PC-9 (cell line): ENCODE measurements around the gene KRT73. TPM values are rescaled to one million over a fixed set of nuclear protein-coding genes. Genes with fewer than 3 reads are reported as not detected.

Experiments
- Bru-seq: library from RNA; stranded (reverse); fragments of 400-500 nt; gene quantifications from one replicate; lab custom pipeline; 2021; lab: Mats Ljungman, UMichigan
- BruChase-seq, 2 experiments: library from RNA; stranded (reverse); fragments of 400-500 nt; gene quantifications; one replicate each; lab custom pipeline; 2021; lab: Mats Ljungman, UMichigan
- BruUV-seq: library from RNA; stranded (reverse); fragments of 400-500 nt; replicated peaks from 2 replicates; lab custom pipeline; 2021; lab: Mats Ljungman, UMichigan
- CTCF ChIA-PET: fragments of 300-600 bp; sonication (Branson Sonifier 250); formaldehyde crosslinking; loops from one replicate; lab custom pipeline; 2022; ENCODE audit warnings: antibody characterized with exemption; lab: Charles Lee
- POLR2A ChIA-PET: fragments of 300-600 bp; sonication (Branson Sonifier 250); formaldehyde crosslinking; loops from one replicate; lab custom pipeline; 2022; ENCODE audit warnings: antibody characterized with exemption; ENCODE audit not compliant: unreplicated experiment; lab: Charles Lee
- DNase-seq, 2 experiments: peaks; one replicate each; pipeline versions ENCODE4 v3.0.0 to v3.0.0-alpha.2; 2015 to 2022; ENCODE audit warnings: mixed read lengths in 1 of 2
- H2AFZ ChIP-seq: fragments of 200-600 bp; sonication (generic); 2 replicates; pipeline ENCODE4 v1.8.1; 2017; ENCODE audit warnings: antibody characterized with exemption
- H3F3A ChIP-seq: fragments of 200-600 bp; sonication (generic); 2 replicates; pipeline ENCODE4 v1.8.1; 2017; ENCODE audit warnings: antibody characterized with exemption, mild to moderate bottlenecking, low read depth; ENCODE audit not compliant: insufficient read depth
- H3K27ac ChIP-seq: fragments of 200-600 bp; sonication (generic); 2 replicates; pipeline ENCODE4 v1.6.1; 2016; ENCODE audit warnings: mixed run types
- H3K27me3 ChIP-seq: fragments of 200-600 bp; sonication (generic); 2 replicates; pipeline ENCODE4 v1.6.1; 2016; ENCODE audit warnings: low read depth, mixed run types; ENCODE audit not compliant: insufficient read depth
- H3K36me3 ChIP-seq: fragments of 200-600 bp; sonication (generic); 2 replicates; pipeline ENCODE4 v1.6.1; 2016; ENCODE audit warnings: low read depth, mixed run types
- H3K4me1 ChIP-seq: fragments of 200-600 bp; sonication (generic); replicated peaks from 2 replicates; pipeline ENCODE4 v1.6.1; 2016; ENCODE audit warnings: mixed run types; ENCODE audit not compliant: insufficient read depth
- H3K4me2 ChIP-seq: fragments of 200-600 bp; sonication (generic); 2 replicates; pipeline ENCODE4 v1.6.1; 2017; ENCODE audit warnings: mixed run types
- H3K4me3 ChIP-seq: fragments of 200-600 bp; sonication (generic); 2 replicates; pipeline ENCODE4 v1.6.1; 2016; ENCODE audit warnings: mixed run types
- H3K79me2 ChIP-seq: fragments of 200-600 bp; sonication (generic); 2 replicates; pipeline ENCODE4 v1.6.1; 2017; ENCODE audit warnings: low read depth, mixed run types
- H3K9me2 ChIP-seq: fragments of 200-600 bp; sonication (generic); 2 replicates; pipeline ENCODE4 v1.8.1; 2017; ENCODE audit warnings: mild to moderate bottlenecking; ENCODE audit not compliant: insufficient read depth
- H3K9me3 ChIP-seq: fragments of 200-600 bp; sonication (generic); 2 replicates; pipeline ENCODE4 v1.8.1; 2016; ENCODE audit warnings: low read depth; ENCODE audit not compliant: insufficient read depth
- H4K20me1 ChIP-seq: fragments of 200-600 bp; sonication (generic); 2 replicates; pipeline ENCODE4 v1.8.1; 2017; ENCODE audit not compliant: insufficient read depth
- EZH2 ChIP-seq: fragments of 200-600 bp; sonication (generic); IDR thresholded peaks from 2 replicates; pipeline ENCODE4 v1.8.0; 2017; ENCODE audit warnings: antibody characterized with exemption, low read depth
- intact Hi-C: fragments of 100-400 bp; cut with micrococcal nuclease; formaldehyde crosslinking; loops from one replicate; pipeline ENCODE4 v1.10.0; 2022; ENCODE audit not compliant: unreplicated experiment
- long read RNA-seq: library from polyadenylated mRNA; stranded (forward); transcript quantifications from one replicate; pipeline ENCODE4 v2.0.0, GENCODE V29; 2022
- total RNA-seq: library from RNA; stranded (reverse); gene quantifications from 2 replicates; pipeline ENCODE4 v1.2.3, GENCODE V29; 2021
- TF ChIP-seq, protein P1 (sequence below): fragments of 200-600 bp; sonication (generic); conservative IDR thresholded peaks from 2 replicates; pipeline ENCODE4 v1.6.1; 2017; ENCODE audit warnings: mixed run types, antibody characterized with exemption, mild to moderate bottlenecking, moderate library complexity

Gene KRT73
- not detected in 2 replicates for total RNA-seq
- Bru-seq, nascent RNA = not detected
- BruChase-seq, experiment 1, labeled RNA remaining after a 2-hour chase = not detected
- not detected for BruChase-seq, experiment 2, labeled RNA remaining after a 6-hour chase
- long read RNA-seq = 0 reads

DNA sequence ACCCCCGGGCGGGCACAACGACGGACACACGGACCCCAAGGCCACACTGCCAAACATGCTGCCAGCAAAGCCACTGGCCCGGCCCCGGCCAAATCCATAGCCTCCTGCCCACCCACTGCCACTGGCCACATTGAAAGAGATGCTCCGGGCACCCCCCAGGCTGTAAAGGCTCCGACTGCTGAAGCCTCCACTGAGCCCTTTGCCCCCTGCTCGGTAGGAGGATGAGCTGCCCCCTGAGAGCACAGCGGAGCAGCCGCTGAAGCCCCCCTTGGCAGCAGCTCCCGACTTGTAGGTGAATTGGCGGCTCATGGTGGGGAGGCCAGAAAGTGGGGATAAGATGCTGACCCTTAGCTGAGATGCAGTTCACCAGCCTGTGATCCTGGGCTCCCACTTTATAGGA is at the start of gene KRT73:
TSS of gene KRT73 (minus strand) at position 344 of the 400 bp plus-strand sequence. CDS start at position 309, 35 bp downstream.
- H3K4me2 ChIP-seq = no peak within 1 kb of the TSS
- no TSS peak for BruUV-seq
- intact Hi-C loops = no loop called here
- H3K4me3 ChIP-seq = no peak within 1 kb of the TSS
- H2AFZ ChIP-seq = no peak within 1 kb of the TSS
- H3K4me1 ChIP-seq = no peaks in the 10 kb centered on the region
- H3K27ac ChIP-seq = no peak within 1 kb of the TSS
- POLR2A ChIA-PET = no interaction called here
- H3F3A ChIP-seq = no peaks in the 10 kb centered on the region
- H3K79me2 ChIP-seq = no peaks in the 10 kb centered on the region
- H3K36me3 ChIP-seq = no peaks in the 10 kb centered on the region
- H3K9me3 ChIP-seq = no peaks in the 10 kb centered on the region
- DNase-seq = no peak
- H3K9me2 ChIP-seq = no peaks in the 10 kb centered on the region
- no peaks in the 10 kb centered on the region for H4K20me1 ChIP-seq
- H3K27me3 ChIP-seq = no peaks in the 10 kb centered on the region; the same call in 1 of the 2 replicates
- TF ChIP-seq, protein P1, sequence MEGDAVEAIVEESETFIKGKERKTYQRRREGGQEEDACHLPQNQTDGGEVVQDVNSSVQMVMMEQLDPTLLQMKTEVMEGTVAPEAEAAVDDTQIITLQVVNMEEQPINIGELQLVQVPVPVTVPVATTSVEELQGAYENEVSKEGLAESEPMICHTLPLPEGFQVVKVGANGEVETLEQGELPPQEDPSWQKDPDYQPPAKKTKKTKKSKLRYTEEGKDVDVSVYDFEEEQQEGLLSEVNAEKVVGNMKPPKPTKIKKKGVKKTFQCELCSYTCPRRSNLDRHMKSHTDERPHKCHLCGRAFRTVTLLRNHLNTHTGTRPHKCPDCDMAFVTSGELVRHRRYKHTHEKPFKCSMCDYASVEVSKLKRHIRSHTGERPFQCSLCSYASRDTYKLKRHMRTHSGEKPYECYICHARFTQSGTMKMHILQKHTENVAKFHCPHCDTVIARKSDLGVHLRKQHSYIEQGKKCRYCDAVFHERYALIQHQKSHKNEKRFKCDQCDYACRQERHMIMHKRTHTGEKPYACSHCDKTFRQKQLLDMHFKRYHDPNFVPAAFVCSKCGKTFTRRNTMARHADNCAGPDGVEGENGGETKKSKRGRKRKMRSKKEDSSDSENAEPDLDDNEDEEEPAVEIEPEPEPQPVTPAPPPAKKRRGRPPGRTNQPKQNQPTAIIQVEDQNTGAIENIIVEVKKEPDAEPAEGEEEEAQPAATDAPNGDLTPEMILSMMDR = no peak
- TF ChIP-seq EZH2 = no peak
- CTCF ChIA-PET = no interaction called here

DNA sequence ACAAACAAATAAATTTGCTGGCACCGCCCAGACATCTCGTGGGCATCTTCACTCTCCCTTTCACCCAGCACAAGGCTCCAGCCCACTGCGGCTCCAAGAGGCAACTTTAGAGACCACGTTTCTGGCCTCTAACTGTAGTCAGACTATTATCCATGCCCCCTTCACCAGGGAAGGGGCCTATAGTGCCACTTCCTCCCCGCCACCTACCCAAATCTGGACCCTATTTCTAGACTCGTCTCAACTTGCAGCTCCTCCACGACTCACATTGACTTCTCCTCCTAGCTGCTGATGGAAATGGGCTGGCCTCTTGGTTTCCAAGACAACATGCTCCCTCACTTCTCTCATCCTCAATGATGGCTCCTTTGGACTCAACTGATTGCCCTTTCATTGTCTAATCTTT is 49.6 kb upstream of the KRT73 start:
- intact Hi-C loops = no loop called here
- H3K36me3 ChIP-seq = no peaks in the 10 kb centered on the region
- DNase-seq = no peak
- no peak overlapping the region for H3K4me2 ChIP-seq
- TF ChIP-seq EZH2 = no peak
- TF ChIP-seq, protein P1 = no peak
- H3K4me3 ChIP-seq = no peak overlapping the region
- no TSS peak for BruUV-seq
- no peak overlapping the region for H3K27ac ChIP-seq
- POLR2A ChIA-PET = no interaction called here
- no peaks in the 10 kb centered on the region for H3K27me3 ChIP-seq
- H3F3A ChIP-seq = peaks cover 18% of the 10 kb centered on the region
- no peaks in the 10 kb centered on the region for H4K20me1 ChIP-seq
- H3K9me2 ChIP-seq = no peaks in the 10 kb centered on the region
- CTCF ChIA-PET = no interaction called here
- H3K4me1 ChIP-seq = peaks cover 24% of the 10 kb centered on the region
- H3K9me3 ChIP-seq = no peaks in the 10 kb centered on the region; the same call in 1 of the 2 replicates
- no peaks in the 10 kb centered on the region for H3K79me2 ChIP-seq
- no peak overlapping the region for H2AFZ ChIP-seq

DNA sequence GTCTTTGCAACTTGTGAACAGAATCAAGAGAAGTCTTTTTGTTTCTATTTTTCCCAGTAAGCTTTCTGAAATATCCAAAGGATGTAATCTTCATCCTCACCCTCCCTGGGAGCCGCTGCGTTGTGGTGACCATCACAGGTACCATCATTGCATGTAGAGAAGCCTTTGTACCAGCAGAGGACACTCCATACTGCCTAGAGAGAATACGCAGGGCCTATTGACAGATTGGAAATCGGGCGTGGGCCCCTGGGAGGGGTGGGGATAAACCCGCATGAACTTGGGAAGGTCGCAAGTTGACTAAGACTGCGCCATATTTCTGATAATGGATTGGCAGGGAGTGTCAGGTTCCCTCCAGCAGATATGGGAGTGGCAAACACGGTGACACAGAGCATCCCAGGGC is 49.1 kb upstream of the KRT73 start:
- H3F3A ChIP-seq = peaks cover 14% of the 10 kb centered on the region
- H3K27ac ChIP-seq = no peak overlapping the region
- peaks cover 20% of the 10 kb centered on the region for H3K4me1 ChIP-seq
- BruUV-seq = no TSS peak
- H2AFZ ChIP-seq = no peak overlapping the region
- no peaks in the 10 kb centered on the region for H4K20me1 ChIP-seq
- no peak for DNase-seq
- no peak overlapping the region for H3K4me3 ChIP-seq
- no peak for TF ChIP-seq EZH2
- TF ChIP-seq, protein P1 = peak; percentile 24; the same call in 1 of the 2 replicates
- CTCF ChIA-PET = no interaction called here
- no peak overlapping the region for H3K4me2 ChIP-seq
- H3K9me3 ChIP-seq = no peaks in the 10 kb centered on the region; the same call in 1 of the 2 replicates
- POLR2A ChIA-PET = no interaction called here
- no peaks in the 10 kb centered on the region for H3K79me2 ChIP-seq
- no peaks in the 10 kb centered on the region for H3K27me3 ChIP-seq
- intact Hi-C loops = no loop called here
- no peaks in the 10 kb centered on the region for H3K9me2 ChIP-seq
- no peaks in the 10 kb centered on the region for H3K36me3 ChIP-seq
